Hepatocyte (in vitro differentiated cells): Measurements from ENCODE around the gene PTPRN2.

Source experiments
- CTCF ChIP-seq: fragments of 200-600 bp; sonication (generic); IDR thresholded peaks from 2 replicates; pipeline ENCODE4 v1.5.1; 2016; ENCODE audit warnings: antibody characterized with exemption, mild to moderate bottlenecking; ENCODE audit not compliant: poor library complexity
- EZH2 ChIP-seq: fragments of 200-600 bp; sonication (generic); IDR thresholded peaks from 2 replicates; pipeline ENCODE4 v1.6.1; 2016; ENCODE audit warnings: antibody characterized with exemption, mild to moderate bottlenecking, borderline replicate concordance
- EZH2phosphoT487 ChIP-seq: fragments of 200-600 bp; sonication (generic); IDR thresholded peaks from one replicate; pipeline ENCODE4 v1.6.1; 2018; ENCODE audit warnings: antibody characterized with exemption, mild to moderate bottlenecking, low read depth, moderate library complexity; ENCODE audit not compliant: unreplicated experiment, severe bottlenecking

- TF ChIP-seq CTCF = no peak
- TF ChIP-seq EZH2 = no peak
- no peak for TF ChIP-seq EZH2phosphoT487
Measured at GRCh38 chr7:157993406-157994105, 594.1 kb downstream of the PTPRN2 start.
